IMR-90 (cell line): Measurements from ENCODE around the gene MCM8. TPM values are rescaled to one million over a fixed set of nuclear protein-coding genes. Genes with fewer than 3 reads are reported as not detected.

Experiments
- ATAC-seq: fragments of 200-7000 bp; cut with Tn5 transposase; 2 replicates; pipeline ENCODE4 v1.9.1; 2020; ENCODE audit warnings: low read depth, mild to moderate bottlenecking, moderate library complexity
- BruUV-seq: library from RNA; stranded (reverse); fragments of 400-500 nt; replicated peaks from 2 replicates; lab custom pipeline; 2021; lab: Mats Ljungman, UMichigan
- CTCF ChIA-PET: fragments of 300-600 bp; formaldehyde crosslinking; extraction: SDS; loops from one replicate; lab custom pipeline; 2021; ENCODE audit warnings: antibody characterized with exemption; lab: Yijun Ruan, JAX
- POLR2A ChIA-PET: fragments of 300-600 bp; sonication (Branson Sonifier 250); formaldehyde crosslinking; loops from one replicate; lab custom pipeline; 2022; ENCODE audit warnings: antibody characterized with exemption; ENCODE audit not compliant: unreplicated experiment; lab: Charles Lee
- DNase-seq: peaks from one replicate; pipeline ENCODE4 v3.0.0; 2013
- H2AFZ ChIP-seq: replicated peaks from 2 replicates; pipeline ENCODE3; 2013; ENCODE audit warnings: low read length, mild to moderate bottlenecking; ENCODE audit not compliant: poor library complexity
- H2AK5ac ChIP-seq: 2 replicates; pipeline ENCODE4 v1.6.1; 2013; ENCODE audit warnings: low read depth, low read length, inconsistent platforms
- H2AK9ac ChIP-seq: replicated peaks from 2 replicates; pipeline ENCODE3; 2013; ENCODE audit warnings: mild to moderate bottlenecking, low read depth, low read length, moderate library complexity; ENCODE audit not compliant: poor library complexity
- H2BK120ac ChIP-seq: 2 replicates; pipeline ENCODE4 v1.6.1; 2013; ENCODE audit warnings: low read depth, low read length, inconsistent platforms
- H2BK15ac ChIP-seq: 3 replicates; pipeline ENCODE4 v1.6.1; 2013; ENCODE audit warnings: low read depth, low read length, inconsistent platforms
- H2BK20ac ChIP-seq: 2 replicates; pipeline ENCODE4 v1.6.1; 2013; ENCODE audit warnings: low read depth, mild to moderate bottlenecking, inconsistent platforms, low read length, moderate library complexity
- H2BK5ac ChIP-seq: 2 replicates; pipeline ENCODE4 v1.6.1; 2013; ENCODE audit warnings: mild to moderate bottlenecking, low read depth, low read length, inconsistent platforms; ENCODE audit not compliant: poor library complexity, severe bottlenecking
- H3K14ac ChIP-seq: replicated peaks from 2 replicates; pipeline ENCODE4 v1.6.1; 2013; ENCODE audit warnings: low read depth, low read length, inconsistent platforms
- H3K18ac ChIP-seq: 2 replicates; pipeline ENCODE4 v1.6.1; 2013; ENCODE audit warnings: low read depth, low read length, control low read depth
- H3K23ac ChIP-seq: 2 replicates; pipeline ENCODE4 v1.6.1; 2013; ENCODE audit warnings: low read depth, low read length, inconsistent platforms
- H3K27ac ChIP-seq: 2 replicates; pipeline ENCODE4 v1.5.1; 2013; ENCODE audit warnings: mild to moderate bottlenecking, control low read depth, low read length; ENCODE audit not compliant: insufficient read depth
- H3K27me3 ChIP-seq: 2 replicates; pipeline ENCODE4 v1.6.1; 2013; ENCODE audit warnings: low read length; ENCODE audit not compliant: control insufficient read depth, insufficient read depth
- H3K36me3 ChIP-seq: 2 replicates; pipeline ENCODE4 v1.6.1; 2013; ENCODE audit warnings: low read length, mixed read lengths; ENCODE audit not compliant: control insufficient read depth, insufficient read depth
- H3K4ac ChIP-seq: 2 replicates; pipeline ENCODE4 v1.6.1; 2013; ENCODE audit warnings: low read depth, low read length, inconsistent platforms
- H3K4me1 ChIP-seq: 2 replicates; pipeline ENCODE4 v1.6.1; 2013; ENCODE audit warnings: low read length, mixed read lengths; ENCODE audit not compliant: control insufficient read depth, insufficient read depth
- H3K4me2 ChIP-seq: 2 replicates; pipeline ENCODE4 v1.6.1; 2013; ENCODE audit warnings: low read depth, mild to moderate bottlenecking, control low read depth, low read length, moderate library complexity
- H3K4me3 ChIP-seq: 2 replicates; pipeline ENCODE4 v1.5.1; 2013; ENCODE audit warnings: low read depth, mild to moderate bottlenecking, control low read depth, low read length, moderate library complexity; ENCODE audit not compliant: insufficient read depth
- H3K56ac ChIP-seq: 2 replicates; pipeline ENCODE4 v1.6.1; 2013; ENCODE audit warnings: low read length, inconsistent platforms; ENCODE audit not compliant: insufficient read depth; ENCODE audit errors: extremely low read depth
- H3K79me1 ChIP-seq, 2 experiments: 2 replicates each; pipeline ENCODE4 v1.6.1; 2013; ENCODE audit warnings: low read length in 2 of 2, inconsistent platforms in 1 of 2, low read depth in 1 of 2
- H3K9ac ChIP-seq: 2 replicates; pipeline ENCODE4 v1.6.1; 2013; ENCODE audit warnings: low read depth, low read length, control low read depth
- H3K9me1 ChIP-seq: 2 replicates; pipeline ENCODE4 v1.6.1; 2013; ENCODE audit warnings: low read length, inconsistent platforms; ENCODE audit not compliant: insufficient read depth
- H3K9me3 ChIP-seq: 2 replicates; pipeline ENCODE4 v1.6.1; 2013; ENCODE audit warnings: low read length; ENCODE audit not compliant: control insufficient read depth, insufficient read depth
- H4K20me1 ChIP-seq: 2 replicates; pipeline ENCODE4 v1.6.1; 2013; ENCODE audit warnings: low read length, inconsistent platforms; ENCODE audit not compliant: insufficient read depth
- H4K5ac ChIP-seq: 2 replicates; pipeline ENCODE4 v1.6.1; 2013; ENCODE audit warnings: mild to moderate bottlenecking, low read depth, low read length, control low read depth
- H4K8ac ChIP-seq, 2 experiments: 2 replicates each; pipeline ENCODE4 v1.6.1; 2013; ENCODE audit warnings: low read depth in 2 of 2, low read length in 2 of 2, control low read depth in 1 of 2, inconsistent platforms in 1 of 2
- H4K91ac ChIP-seq: 2 replicates; pipeline ENCODE4 v1.6.1; 2013; ENCODE audit warnings: low read depth, low read length, inconsistent platforms; ENCODE audit not compliant: insufficient read depth
- BHLHE40 ChIP-seq: fragments of 150-350 bp; IDR thresholded peaks from 2 replicates; pipeline ENCODE4 v1.6.1; 2016; ENCODE audit warnings: mild to moderate bottlenecking, low read depth, low read length
- CHD1 ChIP-seq: IDR thresholded peaks from 2 replicates; pipeline ENCODE4 v1.6.1; 2012; ENCODE audit warnings: low read depth, low read length, improper control_type of control experiment
- CTCF ChIP-seq: conservative IDR thresholded peaks from 2 replicates; pipeline ENCODE4 v1.5.1; 2012; ENCODE audit warnings: mild to moderate bottlenecking, low read depth, low read length, improper control_type of control experiment
- ELK1 ChIP-seq: fragments of 150-350 bp; IDR thresholded peaks from 2 replicates; pipeline ENCODE4 v1.6.1; 2016; ENCODE audit warnings: low read depth, mild to moderate bottlenecking, low read length, moderate library complexity, borderline replicate concordance
- FOS ChIP-seq: fragments of 150-350 bp; IDR thresholded peaks from 2 replicates; pipeline ENCODE4 v1.6.1; 2016; ENCODE audit warnings: low read depth, low read length
- MAFK ChIP-seq: IDR thresholded peaks from 2 replicates; pipeline ENCODE4 v1.6.1; 2012; ENCODE audit warnings: low read depth, low read length, improper control_type of control experiment
- MAZ ChIP-seq: IDR thresholded peaks from 2 replicates; pipeline ENCODE4 v1.6.1; 2012; ENCODE audit warnings: low read depth, mild to moderate bottlenecking, low read length, improper control_type of control experiment, moderate library complexity, borderline replicate concordance
- MXI1 ChIP-seq: IDR thresholded peaks from 2 replicates; pipeline ENCODE4 v1.6.1; 2012; ENCODE audit warnings: low read depth, mild to moderate bottlenecking, low read length, moderate library complexity, borderline replicate concordance
- NFE2L2 ChIP-seq: fragments of 150-350 bp; IDR thresholded peaks from 2 replicates; pipeline ENCODE4 v1.6.1; 2016; ENCODE audit warnings: low read depth, mild to moderate bottlenecking, low read length
- POLR2A ChIP-seq: IDR thresholded peaks from 2 replicates; pipeline ENCODE4 v1.6.1; 2012; ENCODE audit warnings: mild to moderate bottlenecking, low read depth, low read length
- RAD21 ChIP-seq: IDR thresholded peaks from 2 replicates; pipeline ENCODE4 v1.6.1; 2012; ENCODE audit warnings: low read length, improper control_type of control experiment
- RCOR1 ChIP-seq: IDR thresholded peaks from 2 replicates; pipeline ENCODE4 v1.6.1; 2012; ENCODE audit warnings: mild to moderate bottlenecking, low read length, improper control_type of control experiment; ENCODE audit not compliant: insufficient replicate concordance
- RFX5 ChIP-seq: IDR thresholded peaks from 2 replicates; pipeline ENCODE4 v1.8.0; 2012; ENCODE audit warnings: low read depth, mild to moderate bottlenecking, low read length, moderate library complexity
- SMC3 ChIP-seq: fragments of 150-350 bp; IDR thresholded peaks from 2 replicates; pipeline ENCODE4 v1.6.1; 2016; ENCODE audit warnings: low read depth, mild to moderate bottlenecking, antibody characterized with exemption, low read length, moderate library complexity
- USF2 ChIP-seq: fragments of 150-350 bp; IDR thresholded peaks from 2 replicates; pipeline ENCODE4 v1.6.1; 2017; ENCODE audit warnings: mild to moderate bottlenecking, antibody characterized with exemption, low read length, low read depth
- WGBS, 2 experiments: methylation state at CpG; one replicate each; pipeline versions ENCODE4 v1.1.5 to v1.1.7; 2013; ENCODE audit warnings: missing lambda C conversion rate in 2 of 2; ENCODE audit not compliant: insufficient read length in 1 of 2; ENCODE audit errors: extremely low coverage in 2 of 2; 5-methylcytosine and 5-hydroxymethylcytosine counted together
- dilution Hi-C: fragments of 300-500 bp; cut with HindIII; formaldehyde crosslinking; loops from one replicate; pipeline ENCODE4 v1.14.3; 2018; ENCODE audit warnings: low sequenced_read_pairs; ENCODE audit not compliant: unreplicated experiment
- in situ Hi-C: fragments of 300-500 bp; cut with MboI; formaldehyde crosslinking; loops from 3 replicates; pipeline ENCODE4 v1.14.3; 2019; ENCODE audit warnings: low sequenced_read_pairs, inconsistent platforms, mixed read lengths
- intact Hi-C: fragments of 100-400 bp; cut with micrococcal nuclease; formaldehyde crosslinking; loops from 2 replicates; pipeline ENCODE4 v1.10.0; 2022
- polyA plus RNA-seq, 3 experiments: library from polyadenylated mRNA; depleted of rRNA; stranded (reverse); fragments of >200 nt; gene quantifications; 2 replicates each; pipeline ENCODE4 v1.2.3, GENCODE V29; 2012; ENCODE audit warnings: low replicate concordance in 1 of 3
- total RNA-seq: library from RNA; depleted of rRNA; stranded (reverse); fragments of >200 nt; gene quantifications from 2 replicates; pipeline ENCODE4 v1.2.3, GENCODE V29; 2012

MCM8 gene
- total and polyA plus RNA-seq, 2 of the 4 experiments (the other 2 are of a cell fraction) = 4.2 to 11.5 TPM

DNA sequence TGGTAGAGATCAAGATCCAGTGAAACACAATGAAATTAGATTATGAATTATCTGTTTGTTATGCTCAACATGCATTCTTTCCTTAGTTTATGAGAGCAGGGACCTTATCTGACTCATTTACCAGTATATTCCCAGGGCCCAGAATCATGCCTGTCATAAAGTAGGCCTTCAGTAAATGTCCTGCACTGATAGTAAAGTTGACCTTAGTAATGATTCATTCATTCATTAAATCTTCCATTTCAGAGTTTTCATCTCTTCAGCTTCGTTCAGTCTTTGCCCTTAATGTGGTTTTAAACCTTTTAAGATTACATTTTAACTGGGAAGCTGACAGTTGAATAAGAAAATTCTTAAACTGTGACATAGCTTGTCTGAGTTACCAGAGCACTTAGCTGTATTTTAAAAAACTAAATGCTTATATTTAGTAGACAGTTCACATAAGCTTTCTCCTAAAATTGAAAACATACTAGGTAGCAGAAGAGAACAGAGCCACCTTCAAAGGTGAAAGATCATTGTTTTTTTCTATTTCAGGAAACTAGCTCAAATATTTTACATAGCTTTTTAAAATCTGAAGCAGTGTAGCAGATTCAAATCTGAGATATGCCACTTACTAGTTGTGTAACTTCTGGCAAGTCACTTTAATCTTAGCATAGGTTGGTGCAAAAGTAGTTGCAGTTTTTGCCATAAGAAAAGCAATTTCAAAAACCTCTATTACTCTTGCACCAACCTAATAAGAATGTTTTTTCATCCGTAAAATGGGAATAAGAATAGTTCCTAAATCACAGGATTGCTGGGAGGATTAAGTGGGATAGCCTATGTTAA lies 41.4 kb downstream of the MCM8 start:
- no peaks in the 10 kb centered on the region for H4K20me1 ChIP-seq
- no peak overlapping the region for H2BK15ac ChIP-seq
- H3K56ac ChIP-seq = no peak overlapping the region
- H2AK5ac ChIP-seq = no peak overlapping the region
- no peak overlapping the region for H3K4ac ChIP-seq
- no peak overlapping the region for H3K23ac ChIP-seq
- H3K9me1 ChIP-seq = no peaks in the 10 kb centered on the region; the same call in 1 of the 2 replicates
- peak; percentile 90 for ATAC-seq
- DNase-seq = peak; percentile 61
- H4K8ac ChIP-seq = no peak overlapping the region
- H2BK5ac ChIP-seq = no peak overlapping the region
- intact Hi-C loops (no loop called here), in situ Hi-C loops (no loop called here), dilution Hi-C loops (no loop called here)
- no peak overlapping the region for H4K5ac ChIP-seq
- H3K79me1 ChIP-seq = peaks cover 0 to 3% of the 10 kb centered on the region in 2 experiments; a peak in 1 of 4 replicates
- H4K91ac ChIP-seq = no peak overlapping the region
- H3K36me3 ChIP-seq = peaks cover 3% of the 10 kb centered on the region; the same call in 1 of the 2 replicates
- no peak overlapping the region for H3K18ac ChIP-seq
- no CpG with 5 or more reads among the region's 2 CpGs for WGBS, 2 experiments
- H2AFZ ChIP-seq = no peak overlapping the region
- H3K4me2 ChIP-seq = no peak overlapping the region
- no peak overlapping the region for H3K9ac ChIP-seq
- H3K27ac ChIP-seq = no peak overlapping the region
- H3K27me3 ChIP-seq = no peaks in the 10 kb centered on the region
- H2BK120ac ChIP-seq = no peak overlapping the region
- H3K4me3 ChIP-seq = no peak overlapping the region
- POLR2A ChIA-PET = interaction anchor here (0.7 kb wide), 1 partner anchor 9 kb away, joined by 3 read pairs; no protein-coding TSS in a partner anchor
- H3K14ac ChIP-seq = no peak overlapping the region
- H3K4me1 ChIP-seq = no peaks in the 10 kb centered on the region
- BruUV-seq = no TSS peak
- CTCF ChIA-PET = no interaction called here
- no peak overlapping the region for H2AK9ac ChIP-seq
- no peaks in the 10 kb centered on the region for H3K9me3 ChIP-seq
- H2BK20ac ChIP-seq = no peak overlapping the region
- TF ChIP-seq RAD21 (no peak), NFE2L2 (no peak), CTCF (no peak), FOS (no peak), MAFK (no peak), CHD1 (no peak), MXI1 (no peak), BHLHE40 (no peak), ELK1 (no peak), RFX5 (no peak), MAZ (no peak), POLR2A (no peak), USF2 (no peak), SMC3 (no peak), RCOR1 (no peak)
